ENCODE data around the gene TENM4.

DNA sequence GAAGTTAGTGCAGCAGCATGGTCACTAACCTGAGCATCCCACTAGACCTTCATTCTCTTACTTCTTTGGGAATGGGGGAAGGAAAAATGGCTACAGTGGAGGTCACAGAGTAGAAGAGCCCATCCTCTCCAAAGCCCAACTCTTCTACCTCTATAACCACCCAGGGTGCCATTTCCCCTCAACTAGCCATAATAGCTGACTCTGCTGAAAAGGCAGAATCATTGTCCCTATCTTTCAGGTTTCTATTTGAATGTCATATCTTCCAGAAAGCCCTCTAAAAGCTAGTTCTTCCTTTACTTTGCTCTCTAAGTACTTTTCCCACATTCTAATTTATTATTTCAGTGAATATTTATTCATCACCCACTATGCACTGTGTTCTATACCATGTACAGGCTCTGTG, 421.6 kb downstream of the TENM4 start:
- TF ChIP-seq POLR2AphosphoS5 (IDR thresholded peaks at IDR 0.05; ENCODE audit: low read depth, low read length): no peak
- TF ChIP-seq, protein P1, sequence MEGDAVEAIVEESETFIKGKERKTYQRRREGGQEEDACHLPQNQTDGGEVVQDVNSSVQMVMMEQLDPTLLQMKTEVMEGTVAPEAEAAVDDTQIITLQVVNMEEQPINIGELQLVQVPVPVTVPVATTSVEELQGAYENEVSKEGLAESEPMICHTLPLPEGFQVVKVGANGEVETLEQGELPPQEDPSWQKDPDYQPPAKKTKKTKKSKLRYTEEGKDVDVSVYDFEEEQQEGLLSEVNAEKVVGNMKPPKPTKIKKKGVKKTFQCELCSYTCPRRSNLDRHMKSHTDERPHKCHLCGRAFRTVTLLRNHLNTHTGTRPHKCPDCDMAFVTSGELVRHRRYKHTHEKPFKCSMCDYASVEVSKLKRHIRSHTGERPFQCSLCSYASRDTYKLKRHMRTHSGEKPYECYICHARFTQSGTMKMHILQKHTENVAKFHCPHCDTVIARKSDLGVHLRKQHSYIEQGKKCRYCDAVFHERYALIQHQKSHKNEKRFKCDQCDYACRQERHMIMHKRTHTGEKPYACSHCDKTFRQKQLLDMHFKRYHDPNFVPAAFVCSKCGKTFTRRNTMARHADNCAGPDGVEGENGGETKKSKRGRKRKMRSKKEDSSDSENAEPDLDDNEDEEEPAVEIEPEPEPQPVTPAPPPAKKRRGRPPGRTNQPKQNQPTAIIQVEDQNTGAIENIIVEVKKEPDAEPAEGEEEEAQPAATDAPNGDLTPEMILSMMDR (IDR thresholded peaks at IDR 0.05): no peak
- TF ChIP-seq, protein P2, sequence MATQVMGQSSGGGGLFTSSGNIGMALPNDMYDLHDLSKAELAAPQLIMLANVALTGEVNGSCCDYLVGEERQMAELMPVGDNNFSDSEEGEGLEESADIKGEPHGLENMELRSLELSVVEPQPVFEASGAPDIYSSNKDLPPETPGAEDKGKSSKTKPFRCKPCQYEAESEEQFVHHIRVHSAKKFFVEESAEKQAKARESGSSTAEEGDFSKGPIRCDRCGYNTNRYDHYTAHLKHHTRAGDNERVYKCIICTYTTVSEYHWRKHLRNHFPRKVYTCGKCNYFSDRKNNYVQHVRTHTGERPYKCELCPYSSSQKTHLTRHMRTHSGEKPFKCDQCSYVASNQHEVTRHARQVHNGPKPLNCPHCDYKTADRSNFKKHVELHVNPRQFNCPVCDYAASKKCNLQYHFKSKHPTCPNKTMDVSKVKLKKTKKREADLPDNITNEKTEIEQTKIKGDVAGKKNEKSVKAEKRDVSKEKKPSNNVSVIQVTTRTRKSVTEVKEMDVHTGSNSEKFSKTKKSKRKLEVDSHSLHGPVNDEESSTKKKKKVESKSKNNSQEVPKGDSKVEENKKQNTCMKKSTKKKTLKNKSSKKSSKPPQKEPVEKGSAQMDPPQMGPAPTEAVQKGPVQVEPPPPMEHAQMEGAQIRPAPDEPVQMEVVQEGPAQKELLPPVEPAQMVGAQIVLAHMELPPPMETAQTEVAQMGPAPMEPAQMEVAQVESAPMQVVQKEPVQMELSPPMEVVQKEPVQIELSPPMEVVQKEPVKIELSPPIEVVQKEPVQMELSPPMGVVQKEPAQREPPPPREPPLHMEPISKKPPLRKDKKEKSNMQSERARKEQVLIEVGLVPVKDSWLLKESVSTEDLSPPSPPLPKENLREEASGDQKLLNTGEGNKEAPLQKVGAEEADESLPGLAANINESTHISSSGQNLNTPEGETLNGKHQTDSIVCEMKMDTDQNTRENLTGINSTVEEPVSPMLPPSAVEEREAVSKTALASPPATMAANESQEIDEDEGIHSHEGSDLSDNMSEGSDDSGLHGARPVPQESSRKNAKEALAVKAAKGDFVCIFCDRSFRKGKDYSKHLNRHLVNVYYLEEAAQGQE (IDR thresholded peaks at IDR 0.05; ENCODE audit: insufficient read depth in 1 of 2, low read depth in 2 of 2, low read length in 1 of 2): no peak
- no peak for TF ChIP-seq TCF7L2 (IDR thresholded peaks at IDR 0.05; ENCODE audit: low read depth, low read length)
